Esophagus squamous epithelium (tissue), 4 donors: ENCODE measurements around the gene FMR1.

Source experiments
- POLR2A ChIP-seq, 4 donors: fragments of 450-650 bp; IDR thresholded peaks; one replicate each; pipeline ENCODE4 v1.6.1; 2017; ENCODE audit warnings: antibody characterized with exemption in 4 of 4, mild to moderate bottlenecking in 4 of 4, moderate library complexity in 3 of 4
- TF ChIP-seq, protein P1 (sequence below), 6 experiments: fragments of 450-650 bp in 4 of 6; fragments of 200-600 bp in 2 of 6; sonication (generic) in 2 of 6; IDR thresholded peaks; one replicate each; pipeline ENCODE4 v1.5.1; 2016 to 2019; ENCODE audit warnings: antibody characterized with exemption in 6 of 6, mild to moderate bottlenecking in 4 of 6, moderate library complexity in 4 of 6

DNA sequence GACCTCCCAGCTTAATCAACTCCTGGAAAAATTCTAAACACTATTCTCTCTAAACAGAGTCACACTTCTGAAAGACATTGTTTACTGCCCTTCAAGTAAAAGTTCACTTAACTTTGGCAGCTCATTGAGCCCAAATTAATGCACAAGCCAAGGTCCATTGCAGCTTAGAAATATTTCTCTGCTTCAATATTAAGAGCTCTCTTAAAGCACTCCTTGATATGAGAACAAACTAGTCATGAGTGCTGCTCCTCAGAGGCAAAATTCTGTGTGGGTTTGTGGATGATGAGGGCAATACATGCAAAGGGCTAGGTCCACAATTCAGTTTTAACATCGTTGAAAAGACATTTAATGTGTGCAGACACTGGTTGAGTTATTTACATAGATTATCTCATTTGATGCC lies 12.8 kb upstream of the FMR1 start:
- TF ChIP-seq, protein P1, sequence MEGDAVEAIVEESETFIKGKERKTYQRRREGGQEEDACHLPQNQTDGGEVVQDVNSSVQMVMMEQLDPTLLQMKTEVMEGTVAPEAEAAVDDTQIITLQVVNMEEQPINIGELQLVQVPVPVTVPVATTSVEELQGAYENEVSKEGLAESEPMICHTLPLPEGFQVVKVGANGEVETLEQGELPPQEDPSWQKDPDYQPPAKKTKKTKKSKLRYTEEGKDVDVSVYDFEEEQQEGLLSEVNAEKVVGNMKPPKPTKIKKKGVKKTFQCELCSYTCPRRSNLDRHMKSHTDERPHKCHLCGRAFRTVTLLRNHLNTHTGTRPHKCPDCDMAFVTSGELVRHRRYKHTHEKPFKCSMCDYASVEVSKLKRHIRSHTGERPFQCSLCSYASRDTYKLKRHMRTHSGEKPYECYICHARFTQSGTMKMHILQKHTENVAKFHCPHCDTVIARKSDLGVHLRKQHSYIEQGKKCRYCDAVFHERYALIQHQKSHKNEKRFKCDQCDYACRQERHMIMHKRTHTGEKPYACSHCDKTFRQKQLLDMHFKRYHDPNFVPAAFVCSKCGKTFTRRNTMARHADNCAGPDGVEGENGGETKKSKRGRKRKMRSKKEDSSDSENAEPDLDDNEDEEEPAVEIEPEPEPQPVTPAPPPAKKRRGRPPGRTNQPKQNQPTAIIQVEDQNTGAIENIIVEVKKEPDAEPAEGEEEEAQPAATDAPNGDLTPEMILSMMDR (IDR thresholded peaks at IDR 0.05) = no peak
- no peak for TF ChIP-seq POLR2A (IDR thresholded peaks at IDR 0.05)
